IMR-90 (cell line): ENCODE data around the gene MS4A18. TPM values are rescaled to one million over a fixed set of nuclear protein-coding genes. Genes with fewer than 3 reads are reported as not detected.

ENCODE experiments used
- ATAC-seq: fragments of 200-7000 bp; cut with Tn5 transposase; 2 replicates; pipeline ENCODE4 v1.9.1; 2020; ENCODE audit warnings: low read depth, mild to moderate bottlenecking, moderate library complexity
- BruUV-seq: library from RNA; stranded (reverse); fragments of 400-500 nt; replicated peaks from 2 replicates; lab custom pipeline; 2021; lab: Mats Ljungman, UMichigan
- CTCF ChIA-PET: fragments of 300-600 bp; formaldehyde crosslinking; extraction: SDS; loops from one replicate; lab custom pipeline; 2021; ENCODE audit warnings: antibody characterized with exemption; lab: Yijun Ruan, JAX
- POLR2A ChIA-PET: fragments of 300-600 bp; sonication (Branson Sonifier 250); formaldehyde crosslinking; loops from one replicate; lab custom pipeline; 2022; ENCODE audit warnings: antibody characterized with exemption; ENCODE audit not compliant: unreplicated experiment; lab: Charles Lee
- DNase-seq: peaks from one replicate; pipeline ENCODE4 v3.0.0; 2013
- H2AFZ ChIP-seq: replicated peaks from 2 replicates; pipeline ENCODE3; 2013; ENCODE audit warnings: low read length, mild to moderate bottlenecking; ENCODE audit not compliant: poor library complexity
- H2AK5ac ChIP-seq: 2 replicates; pipeline ENCODE4 v1.6.1; 2013; ENCODE audit warnings: low read depth, low read length, inconsistent platforms
- H2AK9ac ChIP-seq: replicated peaks from 2 replicates; pipeline ENCODE3; 2013; ENCODE audit warnings: mild to moderate bottlenecking, low read depth, low read length, moderate library complexity; ENCODE audit not compliant: poor library complexity
- H2BK120ac ChIP-seq: 2 replicates; pipeline ENCODE4 v1.6.1; 2013; ENCODE audit warnings: low read depth, low read length, inconsistent platforms
- H2BK15ac ChIP-seq: 3 replicates; pipeline ENCODE4 v1.6.1; 2013; ENCODE audit warnings: low read depth, low read length, inconsistent platforms
- H2BK20ac ChIP-seq: 2 replicates; pipeline ENCODE4 v1.6.1; 2013; ENCODE audit warnings: low read depth, mild to moderate bottlenecking, inconsistent platforms, low read length, moderate library complexity
- H2BK5ac ChIP-seq: 2 replicates; pipeline ENCODE4 v1.6.1; 2013; ENCODE audit warnings: mild to moderate bottlenecking, low read depth, low read length, inconsistent platforms; ENCODE audit not compliant: poor library complexity, severe bottlenecking
- H3K14ac ChIP-seq: replicated peaks from 2 replicates; pipeline ENCODE4 v1.6.1; 2013; ENCODE audit warnings: low read depth, low read length, inconsistent platforms
- H3K18ac ChIP-seq: 2 replicates; pipeline ENCODE4 v1.6.1; 2013; ENCODE audit warnings: low read depth, low read length, control low read depth
- H3K23ac ChIP-seq: 2 replicates; pipeline ENCODE4 v1.6.1; 2013; ENCODE audit warnings: low read depth, low read length, inconsistent platforms
- H3K27ac ChIP-seq: 2 replicates; pipeline ENCODE4 v1.5.1; 2013; ENCODE audit warnings: mild to moderate bottlenecking, control low read depth, low read length; ENCODE audit not compliant: insufficient read depth
- H3K27me3 ChIP-seq: 2 replicates; pipeline ENCODE4 v1.6.1; 2013; ENCODE audit warnings: low read length; ENCODE audit not compliant: control insufficient read depth, insufficient read depth
- H3K36me3 ChIP-seq: 2 replicates; pipeline ENCODE4 v1.6.1; 2013; ENCODE audit warnings: low read length, mixed read lengths; ENCODE audit not compliant: control insufficient read depth, insufficient read depth
- H3K4ac ChIP-seq: 2 replicates; pipeline ENCODE4 v1.6.1; 2013; ENCODE audit warnings: low read depth, low read length, inconsistent platforms
- H3K4me1 ChIP-seq: 2 replicates; pipeline ENCODE4 v1.6.1; 2013; ENCODE audit warnings: low read length, mixed read lengths; ENCODE audit not compliant: control insufficient read depth, insufficient read depth
- H3K4me2 ChIP-seq: 2 replicates; pipeline ENCODE4 v1.6.1; 2013; ENCODE audit warnings: low read depth, mild to moderate bottlenecking, control low read depth, low read length, moderate library complexity
- H3K4me3 ChIP-seq: 2 replicates; pipeline ENCODE4 v1.5.1; 2013; ENCODE audit warnings: low read depth, mild to moderate bottlenecking, control low read depth, low read length, moderate library complexity; ENCODE audit not compliant: insufficient read depth
- H3K56ac ChIP-seq: 2 replicates; pipeline ENCODE4 v1.6.1; 2013; ENCODE audit warnings: low read length, inconsistent platforms; ENCODE audit not compliant: insufficient read depth; ENCODE audit errors: extremely low read depth
- H3K79me1 ChIP-seq, 2 experiments: 2 replicates each; pipeline ENCODE4 v1.6.1; 2013; ENCODE audit warnings: low read length in 2 of 2, inconsistent platforms in 1 of 2, low read depth in 1 of 2
- H3K9ac ChIP-seq: 2 replicates; pipeline ENCODE4 v1.6.1; 2013; ENCODE audit warnings: low read depth, low read length, control low read depth
- H3K9me1 ChIP-seq: 2 replicates; pipeline ENCODE4 v1.6.1; 2013; ENCODE audit warnings: low read length, inconsistent platforms; ENCODE audit not compliant: insufficient read depth
- H3K9me3 ChIP-seq: 2 replicates; pipeline ENCODE4 v1.6.1; 2013; ENCODE audit warnings: low read length; ENCODE audit not compliant: control insufficient read depth, insufficient read depth
- H4K20me1 ChIP-seq: 2 replicates; pipeline ENCODE4 v1.6.1; 2013; ENCODE audit warnings: low read length, inconsistent platforms; ENCODE audit not compliant: insufficient read depth
- H4K5ac ChIP-seq: 2 replicates; pipeline ENCODE4 v1.6.1; 2013; ENCODE audit warnings: mild to moderate bottlenecking, low read depth, low read length, control low read depth
- H4K8ac ChIP-seq, 2 experiments: 2 replicates each; pipeline ENCODE4 v1.6.1; 2013; ENCODE audit warnings: low read depth in 2 of 2, low read length in 2 of 2, control low read depth in 1 of 2, inconsistent platforms in 1 of 2
- H4K91ac ChIP-seq: 2 replicates; pipeline ENCODE4 v1.6.1; 2013; ENCODE audit warnings: low read depth, low read length, inconsistent platforms; ENCODE audit not compliant: insufficient read depth
- MAZ ChIP-seq: IDR thresholded peaks from 2 replicates; pipeline ENCODE4 v1.6.1; 2012; ENCODE audit warnings: low read depth, mild to moderate bottlenecking, low read length, improper control_type of control experiment, moderate library complexity, borderline replicate concordance
- WGBS, 2 experiments: methylation state at CpG; one replicate each; pipeline versions ENCODE4 v1.1.5 to v1.1.7; 2013; ENCODE audit warnings: missing lambda C conversion rate in 2 of 2; ENCODE audit not compliant: insufficient read length in 1 of 2; ENCODE audit errors: extremely low coverage in 2 of 2; 5-methylcytosine and 5-hydroxymethylcytosine counted together
- dilution Hi-C: fragments of 300-500 bp; cut with HindIII; formaldehyde crosslinking; loops from one replicate; pipeline ENCODE4 v1.14.3; 2018; ENCODE audit warnings: low sequenced_read_pairs; ENCODE audit not compliant: unreplicated experiment
- in situ Hi-C: fragments of 300-500 bp; cut with MboI; formaldehyde crosslinking; loops from 3 replicates; pipeline ENCODE4 v1.14.3; 2019; ENCODE audit warnings: low sequenced_read_pairs, inconsistent platforms, mixed read lengths
- intact Hi-C: fragments of 100-400 bp; cut with micrococcal nuclease; formaldehyde crosslinking; loops from 2 replicates; pipeline ENCODE4 v1.10.0; 2022
- polyA plus RNA-seq, 3 experiments: library from polyadenylated mRNA; depleted of rRNA; stranded (reverse); fragments of >200 nt; gene quantifications; 2 replicates each; pipeline ENCODE4 v1.2.3, GENCODE V29; 2012; ENCODE audit warnings: low replicate concordance in 1 of 3
- total RNA-seq: library from RNA; depleted of rRNA; stranded (reverse); fragments of >200 nt; gene quantifications from 2 replicates; pipeline ENCODE4 v1.2.3, GENCODE V29; 2012
- TF ChIP-seq, protein P1 (sequence below): conservative IDR thresholded peaks from 2 replicates; pipeline ENCODE4 v1.5.1; 2012; ENCODE audit warnings: mild to moderate bottlenecking, low read depth, low read length, improper control_type of control experiment

MS4A18 gene
- total and polyA plus RNA-seq, 2 of the 4 experiments (the other 2 are of a cell fraction), result not detected

- H2AK9ac ChIP-seq, result no peak overlapping the region
- no peak overlapping the region for H2AK5ac ChIP-seq
- ChIA-PET POLR2A (no interaction called here), CTCF (interaction anchor here (0.6 kb wide), 1 partner anchor 10 kb away, joined by 3 read pairs; no protein-coding TSS in a partner anchor)
- TF ChIP-seq, protein P1, sequence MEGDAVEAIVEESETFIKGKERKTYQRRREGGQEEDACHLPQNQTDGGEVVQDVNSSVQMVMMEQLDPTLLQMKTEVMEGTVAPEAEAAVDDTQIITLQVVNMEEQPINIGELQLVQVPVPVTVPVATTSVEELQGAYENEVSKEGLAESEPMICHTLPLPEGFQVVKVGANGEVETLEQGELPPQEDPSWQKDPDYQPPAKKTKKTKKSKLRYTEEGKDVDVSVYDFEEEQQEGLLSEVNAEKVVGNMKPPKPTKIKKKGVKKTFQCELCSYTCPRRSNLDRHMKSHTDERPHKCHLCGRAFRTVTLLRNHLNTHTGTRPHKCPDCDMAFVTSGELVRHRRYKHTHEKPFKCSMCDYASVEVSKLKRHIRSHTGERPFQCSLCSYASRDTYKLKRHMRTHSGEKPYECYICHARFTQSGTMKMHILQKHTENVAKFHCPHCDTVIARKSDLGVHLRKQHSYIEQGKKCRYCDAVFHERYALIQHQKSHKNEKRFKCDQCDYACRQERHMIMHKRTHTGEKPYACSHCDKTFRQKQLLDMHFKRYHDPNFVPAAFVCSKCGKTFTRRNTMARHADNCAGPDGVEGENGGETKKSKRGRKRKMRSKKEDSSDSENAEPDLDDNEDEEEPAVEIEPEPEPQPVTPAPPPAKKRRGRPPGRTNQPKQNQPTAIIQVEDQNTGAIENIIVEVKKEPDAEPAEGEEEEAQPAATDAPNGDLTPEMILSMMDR, result peak; percentile 23; the same call in 1 of the 2 replicates
- TF ChIP-seq MAZ, result no peak
- H4K8ac ChIP-seq, result no peak overlapping the region
- H3K4me2 ChIP-seq, result no peak overlapping the region
- no peak overlapping the region for H2AFZ ChIP-seq
- no peaks in the 10 kb centered on the region for H3K9me1 ChIP-seq
- ATAC-seq, result peak; percentile 48; the same call in 1 of the 2 replicates
- intact Hi-C loops (no loop called here), dilution Hi-C loops (no loop called here), in situ Hi-C loops (no loop called here)
- no peak overlapping the region for H3K27ac ChIP-seq
- no peaks in the 10 kb centered on the region for H3K36me3 ChIP-seq
- H2BK120ac ChIP-seq, result no peak overlapping the region
- H3K9me3 ChIP-seq, result no peaks in the 10 kb centered on the region
- no peak overlapping the region for H2BK5ac ChIP-seq
- H3K23ac ChIP-seq, result no peak overlapping the region
- no peak overlapping the region for H4K91ac ChIP-seq
- peaks cover 11% of the 10 kb centered on the region for H3K27me3 ChIP-seq
- H3K4me1 ChIP-seq, result no peaks in the 10 kb centered on the region
- H3K56ac ChIP-seq, result no peak overlapping the region
- H3K79me1 ChIP-seq, result no peaks in the 10 kb centered on the region
- H2BK15ac ChIP-seq, result no peak overlapping the region
- no peak overlapping the region for H3K18ac ChIP-seq
- H3K4ac ChIP-seq, result no peak overlapping the region
- no peak overlapping the region for H3K9ac ChIP-seq
- no peak overlapping the region for H2BK20ac ChIP-seq
- H4K5ac ChIP-seq, result no peak overlapping the region
- WGBS, 2 experiments, result 13% methylated on average over 7 of the region's 26 CpGs; no CpG with 5 or more reads in 1 of the 2 experiments
- no peaks in the 10 kb centered on the region for H4K20me1 ChIP-seq
- no peak for DNase-seq
- no TSS peak for BruUV-seq
- H3K4me3 ChIP-seq, result no peak overlapping the region
- no peak overlapping the region for H3K14ac ChIP-seq
These were observed 42.9 kb downstream of the MS4A18 start for GRCh38 chr11:60767388-60767811.
